Astrocyte of the spinal cord (primary cell): Measurements from ENCODE around the gene EMCN.
A peak's percentile ranks its signal among the peaks of the same experiment; 100 is the strongest.
"Not testable (repeated sequence)": the region's sequence is repeated elsewhere in the genome, so short reads cannot be mapped to it uniquely, and the experiment has no call there.

ENCODE experiments used
- DNase-seq: peaks from one replicate; pipeline ENCODE4 v3.0.0; 2011; ENCODE audit warnings: low read depth, low spot score
- H3K4me3 ChIP-seq: 2 replicates; pipeline ENCODE4 v1.5.1; 2011; ENCODE audit warnings: low read depth, mild to moderate bottlenecking, low read length, moderate library complexity
- CTCF ChIP-seq: IDR thresholded peaks from 2 replicates; pipeline ENCODE4 v1.5.1; 2012; ENCODE audit warnings: low read depth, mild to moderate bottlenecking, low read length, inconsistent platforms
- in situ Hi-C: cut with HindIII; loops from 2 replicates; pipeline ENCODE4 v1.10.0; 2017; ENCODE audit warnings: low sequenced_read_pairs

Gene EMCN

GRCh38 chr4:100386270-100386669 is 131.6 kb downstream of the EMCN start:
- TF ChIP-seq CTCF = no peak
- no peak overlapping the region for H3K4me3 ChIP-seq
- no peak for DNase-seq
- in situ Hi-C loops = no loop called here

- H3K4me3 ChIP-seq, in situ Hi-C loops, DNase-seq: not testable (repeated sequence)
These were observed 137.4 kb downstream of the EMCN start for GRCh38 chr4:100380401-100380800.

GRCh38 chr4:100379583-100380105 is 138.2 kb downstream of the EMCN start:
- in situ Hi-C loops = no loop called here
- TF ChIP-seq CTCF = no peak
- DNase-seq = no peak
- H3K4me3 ChIP-seq = no peak overlapping the region

- peak; percentile 67 for TF ChIP-seq CTCF
- in situ Hi-C loops = no loop called here
- no peak for DNase-seq
These were observed 145.4 kb downstream of the EMCN start for GRCh38 chr4:100372432-100372831.

GRCh38 chr4:100369871-100370270 is 148.0 kb downstream of the EMCN start:
- in situ Hi-C loops = no loop called here
- no peak for TF ChIP-seq CTCF
- H3K4me3 ChIP-seq = no peak overlapping the region
- no peak for DNase-seq

More at GRCh38 chr4:100372432-100372831, 145.4 kb downstream of the EMCN start:
- H3K4me3 ChIP-seq = no peak overlapping the region

- peak; percentile 42 for DNase-seq
- no peak overlapping the region for H3K4me3 ChIP-seq
- in situ Hi-C loops = no loop called here
- TF ChIP-seq CTCF = no peak
These were observed 150.4 kb downstream of the EMCN start for GRCh38 chr4:100367451-100367850.

- peak; percentile 38 for DNase-seq
These were observed 151.6 kb downstream of the EMCN start for GRCh38 chr4:100366213-100366612.

More at GRCh38 chr4:100366213-100366612, 151.6 kb downstream of the EMCN start:
- no peak overlapping the region for H3K4me3 ChIP-seq
- no peak for TF ChIP-seq CTCF
- in situ Hi-C loops = no loop called here
